Measurements from ENCODE around the gene NUMB.

The NUMB gene

GRCh38 chr14:73458183-73458976, at the start of gene NUMB:
NUMB (minus strand) TSS chr14:73458546; CDS start chr14:73355751, 102,795 bp downstream.
- peak; percentile 80 to 91 for DNase-seq (ENCODE audit: low read depth in 2 of 2)

DNA sequence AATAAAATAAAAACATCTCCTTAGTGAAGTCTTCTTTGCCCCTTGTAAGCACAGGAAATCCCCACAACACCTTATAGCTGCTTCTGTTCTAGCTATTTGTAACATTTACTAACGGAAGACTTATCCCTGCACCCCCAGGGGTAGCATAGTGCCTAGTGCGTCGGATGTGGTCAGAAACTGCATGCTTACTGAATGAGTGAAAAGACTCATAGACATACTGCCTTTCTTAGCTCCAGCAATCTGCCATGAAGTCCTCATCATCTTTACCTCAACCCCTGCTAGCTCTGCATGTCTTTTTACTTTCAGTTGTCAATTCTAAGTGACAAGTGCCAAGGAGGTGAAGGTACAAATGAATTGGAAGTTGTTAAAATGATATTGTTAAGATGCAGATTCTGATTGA, 45.3 kb upstream of the NUMB start:
- no peak for DNase-seq (ENCODE audit: low read depth in 2 of 2)

- no peak for DNase-seq (ENCODE audit: low read depth in 2 of 2)
Observed at GRCh38 chr14:73502017-73502619, 43.8 kb upstream of the NUMB start.

DNA sequence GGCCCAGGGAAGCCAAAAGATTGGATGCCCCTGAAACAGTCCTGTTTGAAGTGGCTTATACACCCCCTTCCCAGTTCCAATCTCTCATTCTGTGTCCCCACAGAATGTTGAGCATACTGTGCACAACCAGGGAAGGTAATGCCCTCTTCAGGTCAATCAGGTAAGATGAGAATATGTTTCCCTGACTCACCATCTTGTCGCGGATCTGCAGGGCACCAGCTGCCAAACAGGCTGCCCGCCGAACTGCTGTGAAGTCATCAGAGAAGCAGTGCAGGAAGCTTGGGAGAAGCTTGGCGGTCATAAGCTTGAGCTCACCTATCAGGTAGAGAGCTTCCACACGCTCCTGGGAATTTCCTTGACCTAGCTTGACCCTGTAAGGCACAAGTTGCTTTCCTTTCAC, 42.0 kb upstream of the NUMB start:
- DNase-seq (ENCODE audit: low read depth in 2 of 2), result no peak

GRCh38 chr14:73494593-73494992, 36.2 kb upstream of the NUMB start:
- DNase-seq (ENCODE audit: low read depth in 2 of 2), result no peak

DNA sequence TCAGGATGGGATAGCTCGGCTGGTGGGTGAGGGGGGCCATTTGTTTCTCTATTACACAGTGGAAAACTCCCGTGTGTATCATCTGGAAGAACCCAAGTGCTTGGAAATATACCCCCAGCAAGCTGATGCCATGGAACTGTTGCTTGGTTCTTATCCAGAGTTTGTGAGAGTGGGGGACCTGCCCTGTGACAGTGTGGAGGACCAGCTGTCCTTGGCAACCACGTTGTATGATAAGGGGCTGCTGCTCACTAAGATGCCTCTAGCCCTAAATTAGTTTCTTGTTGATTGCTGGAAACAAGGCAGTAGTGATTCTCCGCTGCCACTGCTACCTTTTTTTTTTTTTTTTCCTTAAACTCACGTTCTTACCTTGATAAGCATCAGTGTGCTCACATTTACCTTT, 34.3 kb upstream of the NUMB start:
- DNase-seq (ENCODE audit: low read depth in 2 of 2), result no peak

- DNase-seq (ENCODE audit: low read depth in 2 of 2), result no peak
Observed at GRCh38 chr14:73492043-73492552, 33.8 kb upstream of the NUMB start.

DNA sequence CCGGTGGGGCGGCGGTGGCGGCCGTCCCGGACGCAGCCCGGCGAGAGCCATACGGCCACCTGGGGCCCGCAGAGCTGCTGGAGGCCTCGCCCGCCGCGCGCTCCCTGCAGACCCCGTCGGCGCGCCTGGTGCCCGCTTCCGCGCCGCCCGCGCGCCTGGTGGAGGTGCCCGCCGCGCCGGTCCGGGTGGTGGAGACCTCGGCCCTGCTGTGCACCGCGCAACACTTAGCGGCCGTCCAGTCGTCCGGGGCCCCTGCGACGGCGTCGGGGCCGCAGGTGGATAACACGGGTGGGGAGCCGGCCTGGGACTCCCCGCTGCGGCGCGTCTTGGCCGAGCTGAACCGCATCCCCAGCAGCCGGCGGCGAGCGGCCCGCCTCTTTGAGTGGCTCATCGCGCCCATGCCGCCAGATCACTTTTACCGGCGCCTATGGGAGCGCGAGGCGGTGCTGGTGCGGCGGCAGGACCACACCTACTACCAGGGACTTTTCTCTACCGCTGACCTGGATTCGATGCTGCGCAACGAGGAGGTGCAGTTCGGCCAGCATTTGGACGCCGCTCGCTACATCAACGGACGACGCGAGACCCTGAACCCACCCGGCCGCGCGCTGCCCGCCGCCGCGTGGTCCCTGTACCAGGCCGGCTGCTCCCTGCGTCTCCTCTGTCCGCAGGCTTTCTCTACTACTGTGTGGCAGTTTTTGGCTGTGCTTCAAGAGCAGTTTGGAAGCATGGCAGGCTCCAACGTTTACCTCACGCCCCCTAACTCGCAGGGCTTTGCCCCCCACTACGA, 33.1 kb upstream of the NUMB start:
- DNase-seq (ENCODE audit: low read depth in 2 of 2), result peak in 1 of 2 donors; percentile 30

DNA sequence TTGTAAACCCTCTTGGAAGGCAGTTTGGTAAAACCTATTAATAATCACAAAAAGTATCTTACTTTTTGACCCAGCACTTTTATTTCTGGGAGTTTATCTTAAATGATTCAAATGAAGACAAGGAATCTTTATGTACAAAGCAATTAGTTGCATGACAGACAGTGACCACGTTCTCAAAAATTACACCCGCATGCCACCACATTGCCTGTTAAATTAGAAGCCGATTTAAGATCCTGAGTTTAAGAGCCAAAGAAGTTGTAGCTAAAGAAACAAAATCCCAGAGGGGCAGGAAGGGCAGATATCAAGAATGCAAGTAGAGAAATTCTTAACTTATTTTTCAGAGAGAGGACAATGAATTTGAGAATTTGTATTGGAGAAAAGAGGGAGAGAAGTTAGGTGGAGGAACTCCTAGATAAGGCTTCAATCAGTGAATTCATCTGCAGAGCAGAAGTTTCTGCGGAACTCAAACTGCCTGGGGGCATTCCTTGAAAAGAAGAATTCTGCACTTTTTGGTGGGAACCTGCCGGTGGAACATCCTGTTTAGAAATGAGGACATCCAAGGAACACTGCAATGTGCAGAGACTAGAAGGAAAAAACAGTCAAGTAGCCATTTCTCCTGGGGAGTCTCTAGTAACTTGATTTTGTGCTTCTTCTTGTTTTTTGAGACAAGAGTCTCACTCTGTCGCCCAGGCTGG, 31.3 kb upstream of the NUMB start:
- DNase-seq (ENCODE audit: low read depth in 2 of 2), result no peak

GRCh38 chr14:73478684-73479083, 20.3 kb upstream of the NUMB start:
- DNase-seq (ENCODE audit: low read depth in 2 of 2), result no peak

- no peak for DNase-seq (ENCODE audit: low read depth in 2 of 2)
Observed at GRCh38 chr14:73477618-73478266, 19.4 kb upstream of the NUMB start.

DNA sequence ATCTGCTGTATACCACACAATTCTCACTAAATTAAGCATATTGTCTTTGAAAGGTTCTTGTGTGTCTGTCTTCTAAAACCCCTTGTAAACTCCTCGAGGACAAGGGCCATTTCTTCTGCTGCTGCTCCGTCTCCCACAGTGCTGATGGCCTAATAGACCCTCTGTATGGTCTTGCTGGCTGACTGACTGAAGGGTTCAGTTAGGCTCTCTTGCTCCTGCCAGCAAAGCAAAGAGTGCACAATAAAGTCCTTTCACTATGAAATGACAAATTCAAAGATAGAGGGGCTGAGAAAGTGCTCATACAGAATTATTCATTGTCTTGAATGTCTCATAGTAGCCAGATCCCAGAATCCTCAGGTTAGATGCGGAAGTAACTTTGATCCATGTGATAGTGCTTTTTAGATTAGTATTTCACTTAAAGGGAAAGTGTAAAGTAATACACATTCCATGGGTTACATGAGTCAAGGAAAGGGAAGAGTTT, 18.1 kb upstream of the NUMB start:
- no peak for DNase-seq (ENCODE audit: low read depth in 2 of 2)

GRCh38 chr14:73474952-73475351, 16.6 kb upstream of the NUMB start:
- DNase-seq (ENCODE audit: low read depth in 2 of 2), result no peak

DNA sequence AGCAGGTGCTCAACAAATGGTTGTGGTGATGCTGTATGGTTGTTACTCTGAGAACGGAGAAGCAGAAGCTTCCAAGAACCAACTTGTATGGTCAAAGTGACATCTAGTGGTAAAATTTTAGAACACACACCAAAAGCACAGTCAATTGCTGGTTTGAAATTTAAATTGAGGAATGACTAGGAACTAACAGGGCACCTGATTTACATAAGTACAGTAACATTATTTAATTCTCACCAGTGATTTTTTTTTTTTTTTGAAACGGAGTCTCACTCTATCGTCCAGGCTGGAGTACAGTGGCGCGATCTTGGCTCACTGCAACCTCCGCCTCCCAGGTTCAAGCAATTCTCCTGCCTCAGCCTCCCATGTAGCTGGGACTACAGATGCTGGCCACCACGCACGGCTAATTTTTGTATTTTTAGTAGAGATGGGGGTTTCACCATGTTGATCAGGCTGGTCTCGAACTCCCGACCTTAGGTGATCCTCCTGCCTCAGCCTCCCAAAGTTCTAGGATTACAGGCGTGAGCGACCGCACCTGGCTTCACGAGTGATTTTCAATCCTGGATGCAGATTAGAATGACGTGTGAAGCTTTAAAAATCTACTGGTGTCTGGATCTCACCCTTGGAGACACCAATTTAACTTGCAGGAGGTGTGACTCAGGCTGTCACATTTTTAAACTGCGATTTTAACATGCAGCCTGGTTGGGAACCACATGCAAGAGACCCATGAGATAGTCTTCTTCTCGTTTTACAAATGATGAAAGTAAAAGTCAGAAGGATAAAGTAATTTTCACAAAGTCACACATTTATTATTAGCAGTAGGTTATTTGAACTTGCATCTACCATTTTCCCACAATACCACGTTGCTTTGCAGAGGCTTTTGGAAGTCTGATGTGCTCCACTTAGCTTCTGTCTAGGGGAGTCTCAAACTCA, 14.1 kb upstream of the NUMB start:
- DNase-seq (ENCODE audit: low read depth in 2 of 2), result no peak

GRCh38 chr14:73471582-73472184, 13.3 kb upstream of the NUMB start:
- no peak for DNase-seq (ENCODE audit: low read depth in 2 of 2)

DNA sequence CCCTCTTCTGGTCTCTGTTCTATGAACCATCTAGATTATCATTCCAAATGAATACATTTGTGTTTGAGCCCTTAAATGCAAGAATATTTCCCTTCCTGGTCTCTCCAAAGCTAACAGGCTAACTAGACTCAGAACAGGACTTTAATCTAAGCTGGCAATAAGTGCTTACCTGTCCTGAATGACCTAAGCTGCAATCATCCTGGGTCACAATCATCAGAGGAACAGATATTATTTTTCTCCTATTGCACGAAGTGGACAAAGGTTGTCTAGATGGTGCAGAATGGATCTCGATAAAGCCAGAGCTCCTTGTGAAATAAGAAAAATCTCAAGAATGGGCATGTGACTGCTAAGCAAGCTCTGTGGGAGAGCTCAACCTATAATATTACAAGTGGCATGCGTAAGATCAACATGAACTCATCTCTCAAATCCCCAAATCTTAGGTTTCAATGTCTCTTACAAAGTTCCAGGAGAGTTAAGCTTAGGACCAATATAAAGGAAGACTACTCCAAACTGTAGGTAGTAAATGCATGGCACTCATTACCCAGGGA, 10.6 kb upstream of the NUMB start:
- DNase-seq (ENCODE audit: low read depth in 2 of 2), result no peak

DNA sequence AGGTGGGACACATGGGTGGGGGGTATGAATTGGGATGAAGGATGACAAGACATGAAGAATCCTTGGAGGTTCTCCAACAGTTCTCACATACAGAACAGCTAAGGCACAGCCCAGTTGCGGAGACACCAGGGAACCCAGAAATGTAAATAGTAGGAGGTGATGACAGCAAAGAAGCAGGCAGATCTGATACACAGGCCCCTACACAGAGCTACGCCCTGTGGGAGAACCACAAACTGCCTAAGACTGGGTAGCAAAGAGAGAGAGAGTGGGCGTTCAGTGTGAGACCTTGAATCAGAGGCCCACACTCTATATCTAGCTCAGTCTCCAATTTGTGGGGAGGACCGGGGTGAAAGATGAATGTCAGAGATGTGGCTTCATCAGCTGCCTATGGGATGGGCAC, 9.5 kb upstream of the NUMB start:
- DNase-seq (ENCODE audit: low read depth in 2 of 2), result no peak

GRCh38 chr14:73467377-73467776, 9.0 kb upstream of the NUMB start:
- peak in 1 of 2 donors; percentile 44 for DNase-seq (ENCODE audit: low read depth in 2 of 2)

DNA sequence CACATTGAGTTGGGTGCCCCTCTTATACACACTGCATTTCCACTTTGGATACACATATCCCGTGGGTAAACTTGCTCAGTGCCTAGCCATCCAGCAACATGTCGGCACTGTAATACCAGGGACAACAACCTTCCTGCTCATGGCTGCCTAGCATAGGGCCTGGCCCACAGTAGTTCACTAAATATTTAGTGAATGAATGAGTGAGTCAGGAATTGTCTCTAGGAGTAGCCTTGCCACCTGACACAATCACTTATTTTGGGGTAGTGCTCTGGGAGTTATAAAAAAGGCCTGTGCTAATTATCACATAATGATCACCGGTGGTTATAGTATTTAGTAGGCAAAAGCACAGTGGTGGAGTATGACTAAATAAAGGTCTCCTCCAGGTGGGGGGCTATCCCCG, 8.5 kb upstream of the NUMB start:
- no peak for DNase-seq (ENCODE audit: low read depth in 2 of 2)
